ENCODE results near the gene PRRC2B. TPM values are rescaled to one million over a fixed set of nuclear protein-coding genes. Genes with fewer than 3 reads are reported as not detected.

The PRRC2B gene
- total RNA-seq, 1 experiment from 2014 or later = 200 TPM

DNA sequence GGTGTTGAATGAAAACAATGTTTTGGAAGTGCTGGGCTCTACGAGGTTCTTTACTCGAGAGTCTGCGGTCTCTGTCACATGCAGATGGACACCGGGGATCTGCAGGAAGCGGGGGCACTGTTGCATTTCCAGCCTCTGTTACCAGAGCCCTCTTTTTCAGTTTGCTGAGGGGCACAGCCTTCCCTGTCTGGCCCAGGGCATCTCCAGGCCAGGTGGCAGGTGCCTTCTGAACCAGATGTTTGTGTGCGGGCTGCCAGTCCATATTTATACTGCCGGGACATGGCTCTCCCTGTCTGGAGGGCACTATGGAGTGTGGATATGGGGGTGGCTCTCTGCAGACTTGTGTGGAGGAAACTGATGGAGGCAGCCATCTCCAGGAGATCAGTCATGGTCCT is 90.2 kb downstream of the PRRC2B start:
- Histone ChIP-seq H3K9me3 (ENCODE audit: control insufficient read depth, insufficient read depth, low read depth, low read length) (no peaks in the 10 kb centered on the region), H3K27ac (ENCODE audit: low read length) (no peak overlapping the region), H3K36me3 (ENCODE audit: control insufficient read depth, insufficient read depth, low read length) (peaks cover 17% of the 10 kb centered on the region), H3K4me3 (ENCODE audit: low read depth in 2 of 2, low read length in 2 of 2) (no peak overlapping the region), H3K27me3 (ENCODE audit: control insufficient read depth, insufficient read depth, low read length) (no peaks in the 10 kb centered on the region), H3K4me1 (ENCODE audit: control insufficient read depth, insufficient read depth, low read length) (no peaks in the 10 kb centered on the region)
- in situ Hi-C loops (cut with HindIII; ENCODE audit: low pct_unique_long_range_greater_than_20kb, low sequenced_read_pairs) (no loop called here), intact Hi-C loops (cut with micrococcal nuclease; ENCODE audit: unreplicated experiment) (no loop called here)
- TF ChIP-seq TCF7L2 (IDR thresholded peaks at IDR 0.05; ENCODE audit: low read depth, low read length) (no peak), SIN3A (IDR thresholded peaks at IDR 0.05; ENCODE audit: borderline replicate concordance, insufficient read depth, low read depth, low read length) (no peak)
- ATAC-seq (no peak), DNase-seq (ENCODE audit: low read depth, low spot score) (no peak)
- ChIA-PET CTCF (no interaction called here), POLR2A (no interaction called here)
- no TSS peak for BruUV-seq (replicated peaks)

DNA sequence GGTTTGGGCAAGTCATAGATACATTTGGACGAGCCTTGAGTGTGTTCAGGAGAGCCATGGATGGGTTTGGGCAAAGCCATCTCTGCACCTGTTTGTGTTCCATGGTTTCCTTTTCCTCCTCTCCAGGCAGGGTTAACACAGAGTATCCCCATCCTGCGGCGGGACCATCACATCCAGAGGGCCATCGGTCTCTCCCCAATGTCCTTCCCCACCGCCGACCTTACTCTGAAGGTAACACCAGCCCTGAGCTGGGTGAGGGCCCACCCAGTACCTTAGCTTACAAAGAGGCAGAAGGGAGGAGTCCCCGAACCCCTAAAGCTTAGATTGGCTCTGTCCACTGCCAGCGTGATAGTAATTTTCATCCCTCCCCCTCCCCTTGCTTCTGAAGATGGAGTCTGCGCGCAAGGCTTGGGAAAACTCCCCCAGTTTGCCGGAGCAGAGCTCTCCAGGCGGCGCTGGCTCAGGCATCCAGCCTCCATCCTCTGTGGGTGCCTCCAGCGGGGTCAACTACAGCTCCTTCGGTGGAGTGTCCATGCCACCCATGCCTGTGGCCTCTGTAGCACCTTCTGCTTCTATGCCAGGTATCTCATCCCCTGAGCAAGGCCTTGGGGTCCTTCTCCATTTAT is 90.8 kb downstream of the PRRC2B start:
- ChIA-PET POLR2A (no interaction called here), CTCF (no interaction called here)
- Histone ChIP-seq H3K4me1 (ENCODE audit: control insufficient read depth, insufficient read depth, low read length) (no peaks in the 10 kb centered on the region), H3K27ac (ENCODE audit: low read length) (no peak overlapping the region), H3K36me3 (ENCODE audit: control insufficient read depth, insufficient read depth, low read length) (peaks cover 15% of the 10 kb centered on the region), H3K4me3 (ENCODE audit: low read depth in 2 of 2, low read length in 2 of 2) (no peak overlapping the region), H3K9me3 (ENCODE audit: control insufficient read depth, insufficient read depth, low read depth, low read length) (no peaks in the 10 kb centered on the region), H3K27me3 (ENCODE audit: control insufficient read depth, insufficient read depth, low read length) (no peaks in the 10 kb centered on the region)
- DNase-seq (ENCODE audit: low read depth, low spot score) = no peak
- no peak for ATAC-seq
- in situ Hi-C loops (cut with HindIII; ENCODE audit: low pct_unique_long_range_greater_than_20kb, low sequenced_read_pairs) = no loop called here
- no TSS peak for BruUV-seq (replicated peaks)
- TF ChIP-seq, protein P1, sequence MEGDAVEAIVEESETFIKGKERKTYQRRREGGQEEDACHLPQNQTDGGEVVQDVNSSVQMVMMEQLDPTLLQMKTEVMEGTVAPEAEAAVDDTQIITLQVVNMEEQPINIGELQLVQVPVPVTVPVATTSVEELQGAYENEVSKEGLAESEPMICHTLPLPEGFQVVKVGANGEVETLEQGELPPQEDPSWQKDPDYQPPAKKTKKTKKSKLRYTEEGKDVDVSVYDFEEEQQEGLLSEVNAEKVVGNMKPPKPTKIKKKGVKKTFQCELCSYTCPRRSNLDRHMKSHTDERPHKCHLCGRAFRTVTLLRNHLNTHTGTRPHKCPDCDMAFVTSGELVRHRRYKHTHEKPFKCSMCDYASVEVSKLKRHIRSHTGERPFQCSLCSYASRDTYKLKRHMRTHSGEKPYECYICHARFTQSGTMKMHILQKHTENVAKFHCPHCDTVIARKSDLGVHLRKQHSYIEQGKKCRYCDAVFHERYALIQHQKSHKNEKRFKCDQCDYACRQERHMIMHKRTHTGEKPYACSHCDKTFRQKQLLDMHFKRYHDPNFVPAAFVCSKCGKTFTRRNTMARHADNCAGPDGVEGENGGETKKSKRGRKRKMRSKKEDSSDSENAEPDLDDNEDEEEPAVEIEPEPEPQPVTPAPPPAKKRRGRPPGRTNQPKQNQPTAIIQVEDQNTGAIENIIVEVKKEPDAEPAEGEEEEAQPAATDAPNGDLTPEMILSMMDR (IDR thresholded peaks at IDR 0.05) = no peak
- TF ChIP-seq POLR2AphosphoS5 (IDR thresholded peaks at IDR 0.05; ENCODE audit: low read depth, low read length) = no peak
- TF ChIP-seq, protein P2, sequence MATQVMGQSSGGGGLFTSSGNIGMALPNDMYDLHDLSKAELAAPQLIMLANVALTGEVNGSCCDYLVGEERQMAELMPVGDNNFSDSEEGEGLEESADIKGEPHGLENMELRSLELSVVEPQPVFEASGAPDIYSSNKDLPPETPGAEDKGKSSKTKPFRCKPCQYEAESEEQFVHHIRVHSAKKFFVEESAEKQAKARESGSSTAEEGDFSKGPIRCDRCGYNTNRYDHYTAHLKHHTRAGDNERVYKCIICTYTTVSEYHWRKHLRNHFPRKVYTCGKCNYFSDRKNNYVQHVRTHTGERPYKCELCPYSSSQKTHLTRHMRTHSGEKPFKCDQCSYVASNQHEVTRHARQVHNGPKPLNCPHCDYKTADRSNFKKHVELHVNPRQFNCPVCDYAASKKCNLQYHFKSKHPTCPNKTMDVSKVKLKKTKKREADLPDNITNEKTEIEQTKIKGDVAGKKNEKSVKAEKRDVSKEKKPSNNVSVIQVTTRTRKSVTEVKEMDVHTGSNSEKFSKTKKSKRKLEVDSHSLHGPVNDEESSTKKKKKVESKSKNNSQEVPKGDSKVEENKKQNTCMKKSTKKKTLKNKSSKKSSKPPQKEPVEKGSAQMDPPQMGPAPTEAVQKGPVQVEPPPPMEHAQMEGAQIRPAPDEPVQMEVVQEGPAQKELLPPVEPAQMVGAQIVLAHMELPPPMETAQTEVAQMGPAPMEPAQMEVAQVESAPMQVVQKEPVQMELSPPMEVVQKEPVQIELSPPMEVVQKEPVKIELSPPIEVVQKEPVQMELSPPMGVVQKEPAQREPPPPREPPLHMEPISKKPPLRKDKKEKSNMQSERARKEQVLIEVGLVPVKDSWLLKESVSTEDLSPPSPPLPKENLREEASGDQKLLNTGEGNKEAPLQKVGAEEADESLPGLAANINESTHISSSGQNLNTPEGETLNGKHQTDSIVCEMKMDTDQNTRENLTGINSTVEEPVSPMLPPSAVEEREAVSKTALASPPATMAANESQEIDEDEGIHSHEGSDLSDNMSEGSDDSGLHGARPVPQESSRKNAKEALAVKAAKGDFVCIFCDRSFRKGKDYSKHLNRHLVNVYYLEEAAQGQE (IDR thresholded peaks at IDR 0.05; ENCODE audit: insufficient read depth in 1 of 2, low read depth in 2 of 2, low read length in 1 of 2) = no peak
- TF ChIP-seq TCF7L2 (IDR thresholded peaks at IDR 0.05; ENCODE audit: low read depth, low read length) = no peak
- no peak for TF ChIP-seq SIN3A (IDR thresholded peaks at IDR 0.05; ENCODE audit: borderline replicate concordance, insufficient read depth, low read depth, low read length)
- intact Hi-C loops (cut with micrococcal nuclease; ENCODE audit: unreplicated experiment) = no loop called here

DNA sequence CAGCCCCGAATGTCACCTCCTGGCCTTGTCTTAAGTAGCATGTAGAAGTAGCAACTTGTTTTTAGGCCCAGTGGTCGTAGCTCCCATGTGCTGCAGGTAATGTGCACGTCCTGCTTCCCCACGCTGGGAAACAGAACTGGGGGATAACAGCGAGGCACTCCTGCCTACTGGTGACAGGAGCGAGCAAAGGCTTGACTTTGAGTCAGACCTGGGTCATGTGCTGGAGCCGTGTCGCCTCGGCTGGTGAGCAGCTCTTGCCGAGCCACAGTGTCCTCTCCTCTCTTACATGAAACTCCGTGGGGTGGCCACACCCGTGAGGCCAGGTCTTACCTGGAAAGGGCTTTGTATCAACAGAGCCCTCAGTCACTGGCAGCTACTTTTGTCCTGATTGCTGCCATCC is 91.3 kb downstream of the PRRC2B start:
- TF ChIP-seq TCF7L2 (IDR thresholded peaks at IDR 0.05; ENCODE audit: low read depth, low read length) (no peak), POLR2AphosphoS5 (IDR thresholded peaks at IDR 0.05; ENCODE audit: low read depth, low read length) (no peak)
- POLR2A ChIA-PET = no interaction called here
- CTCF ChIA-PET = no interaction called here
- in situ Hi-C loops (cut with HindIII; ENCODE audit: low pct_unique_long_range_greater_than_20kb, low sequenced_read_pairs) = no loop called here
- DNase-seq (ENCODE audit: low read depth, low spot score) (no peak), ATAC-seq (no peak)
- no TSS peak for BruUV-seq (replicated peaks)
- Histone ChIP-seq H3K4me1 (ENCODE audit: control insufficient read depth, insufficient read depth, low read length) (no peaks in the 10 kb centered on the region), H3K27ac (ENCODE audit: low read length) (no peak overlapping the region), H3K36me3 (ENCODE audit: control insufficient read depth, insufficient read depth, low read length) (peaks cover 10% of the 10 kb centered on the region), H3K9me3 (ENCODE audit: control insufficient read depth, insufficient read depth, low read depth, low read length) (no peaks in the 10 kb centered on the region), H3K27me3 (ENCODE audit: control insufficient read depth, insufficient read depth, low read length) (no peaks in the 10 kb centered on the region), H3K4me3 (ENCODE audit: low read depth in 2 of 2, low read length in 2 of 2) (no peak overlapping the region)
- intact Hi-C loops (cut with micrococcal nuclease; ENCODE audit: unreplicated experiment) = no loop called here

Measured in Panc1 (cell line).